Dermis blood vessel endothelial cell (primary cell): Measurements from ENCODE around the gene RRAGC. TPM values are rescaled to one million over a fixed set of nuclear protein-coding genes. Genes with fewer than 3 reads are reported as not detected.
"Not testable (repeated sequence)": the region's sequence is repeated elsewhere in the genome, so short reads cannot be mapped to it uniquely, and the experiment has no call there.

ENCODE experiments used
- DNase-seq: peaks from one replicate; pipeline ENCODE4 v3.0.0; 2010
- total RNA-seq: library from RNA; depleted of rRNA; stranded (reverse); fragments of >200 nt; gene quantifications from 2 replicates; pipeline ENCODE4 v1.2.3, GENCODE V29; 2014

Gene RRAGC
- total RNA-seq, 1 donor from 2014 or later, result 19.7 TPM

DNA sequence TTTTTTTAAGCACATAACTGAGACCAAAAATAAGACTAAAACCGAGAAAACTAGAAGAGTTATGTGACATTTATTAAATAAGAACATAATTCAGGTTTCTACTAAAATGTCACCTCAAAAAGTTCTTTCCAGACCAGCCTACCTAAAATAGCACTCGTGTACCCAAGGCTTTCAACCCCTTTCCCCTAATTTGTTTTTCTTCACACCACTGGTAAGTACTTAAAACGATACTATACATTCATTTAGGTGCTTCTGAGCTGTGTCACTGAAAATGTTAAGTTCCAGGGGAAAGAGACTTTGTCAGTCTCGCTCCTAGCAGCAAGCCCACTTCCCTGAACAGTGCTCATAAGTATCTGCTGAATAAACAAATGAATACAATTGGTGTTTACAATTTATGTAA, 6.8 kb downstream of the RRAGC start:
- DNase-seq, result no peak

DNA sequence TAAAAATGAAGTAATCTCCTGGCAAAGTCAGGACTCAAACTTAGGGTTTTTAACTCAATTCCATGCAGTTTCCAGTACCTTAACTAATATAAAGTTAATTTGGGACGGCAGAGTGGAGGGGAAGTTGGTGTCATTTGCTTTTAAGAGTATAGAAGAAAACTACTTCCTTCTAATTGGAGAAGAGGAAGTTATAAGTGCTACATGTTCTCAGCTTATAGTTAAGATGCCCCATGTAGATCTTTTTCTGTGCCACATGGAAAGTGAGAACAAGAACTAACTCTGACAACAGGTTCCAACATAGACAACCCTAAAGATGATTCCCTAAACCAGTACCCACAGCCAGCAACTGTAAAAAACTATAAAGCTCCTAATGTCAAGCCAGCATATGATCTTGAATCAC, 11.5 kb downstream of the RRAGC start:
- DNase-seq, result no peak

DNA sequence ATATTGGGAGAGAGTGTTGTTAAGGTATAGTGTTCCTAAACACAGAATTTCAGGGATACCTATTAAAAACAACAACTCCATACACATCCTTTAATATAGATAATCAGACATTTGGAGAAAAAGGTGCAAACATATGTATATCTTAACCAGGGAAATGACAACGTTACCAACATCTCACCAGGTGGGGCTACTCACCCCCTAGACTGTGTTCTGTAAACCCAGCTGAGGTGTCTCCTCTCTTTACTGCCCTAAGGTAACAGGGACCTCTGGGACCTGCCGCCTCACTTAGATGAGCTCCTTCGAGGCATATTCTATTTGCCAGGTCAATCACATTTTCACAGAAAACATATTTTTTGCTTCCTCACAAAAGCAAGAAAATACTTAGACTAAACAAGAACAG, 13.4 kb downstream of the RRAGC start:
- DNase-seq, result no peak

DNA sequence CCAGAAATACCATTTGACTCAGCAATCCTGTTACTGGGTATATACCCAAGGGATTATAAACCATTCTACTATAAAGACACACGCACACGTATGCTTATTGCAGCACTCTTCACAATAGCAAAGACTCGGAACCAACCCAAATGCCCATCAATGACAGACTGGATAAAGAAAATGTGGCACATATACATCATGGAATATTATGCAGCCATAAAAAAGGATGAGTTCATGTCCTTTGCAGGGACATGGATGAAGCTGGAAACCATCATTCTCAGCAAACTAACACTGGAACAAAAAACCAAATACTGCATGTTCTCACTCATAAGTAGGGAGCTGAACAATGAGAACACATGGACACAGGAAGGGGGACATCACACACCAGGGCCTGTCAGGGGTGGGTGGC, 14.5 kb downstream of the RRAGC start:
- not testable (repeated sequence) for DNase-seq

DNA sequence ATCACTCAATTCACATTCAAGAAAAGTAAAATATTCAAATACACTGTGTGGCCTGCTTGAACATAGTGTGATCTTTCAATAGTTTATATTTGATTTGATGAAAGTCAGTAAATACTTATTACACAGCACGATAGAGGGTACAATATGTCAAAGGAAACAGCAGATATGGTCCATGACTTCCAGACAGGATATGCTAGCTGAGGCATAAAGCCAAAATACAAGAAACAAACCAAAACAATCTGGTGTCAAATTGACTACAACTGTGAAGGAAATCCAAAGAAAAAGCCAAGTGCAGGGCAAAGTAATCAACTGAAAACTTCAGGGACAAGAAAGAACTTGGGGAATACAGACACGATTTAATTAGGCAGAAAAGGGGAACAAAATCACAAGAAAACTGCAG, 19.3 kb downstream of the RRAGC start:
- DNase-seq, result peak; percentile 49

DNA sequence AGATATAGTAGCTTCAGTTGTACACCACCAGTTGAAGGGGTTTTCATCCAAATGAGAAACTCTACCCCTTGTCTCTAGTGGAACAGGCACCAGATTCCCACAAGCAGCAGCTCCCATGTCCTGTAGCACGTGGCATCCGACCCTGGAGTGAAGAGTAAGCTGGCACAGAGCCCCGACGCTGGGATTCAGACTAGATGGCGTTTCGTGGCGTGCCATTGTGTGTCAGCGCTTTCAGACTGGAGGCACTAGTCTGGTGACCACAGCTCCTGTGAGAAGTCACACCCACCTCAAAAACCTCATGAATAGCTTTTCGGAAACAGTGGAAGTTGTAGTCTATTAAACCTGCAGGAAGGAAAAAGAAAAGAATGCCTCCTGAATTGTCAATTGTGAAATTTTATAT, 20.2 kb downstream of the RRAGC start:
- DNase-seq, result peak; percentile 69

DNA sequence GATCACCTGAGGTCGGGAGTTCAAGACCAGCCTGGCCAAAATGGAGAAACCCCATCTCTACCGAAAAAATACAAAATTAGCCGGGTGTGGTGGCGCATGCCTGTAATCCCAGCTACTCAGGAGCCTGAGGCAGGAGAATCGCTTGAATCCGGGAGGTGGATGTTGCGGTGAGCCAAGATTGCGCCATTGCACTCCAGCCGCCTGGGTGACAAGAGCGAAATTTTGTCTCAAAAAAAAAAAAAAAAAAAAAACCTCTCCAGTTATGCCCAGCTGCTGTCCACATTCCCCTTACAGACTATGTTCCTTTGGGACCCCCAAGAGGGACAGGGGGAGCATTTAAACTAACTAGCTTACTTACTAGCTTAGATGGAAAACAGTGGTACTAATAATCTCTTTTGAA, 23.3 kb downstream of the RRAGC start:
- not testable (repeated sequence) for DNase-seq

DNA sequence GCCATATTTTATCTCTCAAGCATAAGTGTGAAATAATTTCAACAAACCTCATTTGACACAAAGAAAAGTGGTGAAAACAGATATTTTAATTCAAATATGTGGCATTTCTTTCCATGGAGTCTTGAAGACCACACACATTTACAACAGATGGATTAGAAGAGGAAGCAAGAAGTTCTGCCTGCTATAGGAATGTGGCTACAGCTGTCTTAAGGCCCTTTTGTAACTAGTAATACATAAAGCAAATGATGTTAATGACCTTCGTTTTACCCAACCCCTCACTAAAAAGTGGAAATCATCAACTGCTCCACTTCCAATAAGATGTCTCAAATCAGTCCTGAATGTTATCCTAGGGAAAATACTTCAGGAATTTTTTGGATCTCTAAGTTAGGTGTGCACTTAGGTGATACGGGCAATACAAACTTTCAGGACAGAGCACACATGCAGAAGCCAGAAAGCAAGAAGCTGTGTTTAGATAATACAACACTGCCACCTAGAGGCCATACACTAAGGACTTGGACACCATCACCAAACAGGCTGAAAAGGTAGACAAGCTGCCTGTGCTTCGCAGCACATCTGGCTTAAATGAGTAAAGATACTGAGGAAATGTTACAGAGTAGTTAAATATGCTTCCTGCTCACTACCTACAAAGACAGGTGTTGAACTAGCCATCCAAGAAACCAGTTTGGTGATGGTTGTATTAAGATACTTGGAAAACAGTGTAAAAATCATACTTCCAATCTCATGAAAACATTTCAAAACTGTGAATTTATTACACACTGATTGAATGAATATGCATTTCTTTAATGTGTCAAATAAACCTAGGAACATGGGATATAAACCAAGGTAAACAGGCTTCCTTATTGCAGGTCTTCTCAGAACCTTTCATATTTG, 24.4 kb downstream of the RRAGC start:
- DNase-seq, result peak; percentile 93

DNA sequence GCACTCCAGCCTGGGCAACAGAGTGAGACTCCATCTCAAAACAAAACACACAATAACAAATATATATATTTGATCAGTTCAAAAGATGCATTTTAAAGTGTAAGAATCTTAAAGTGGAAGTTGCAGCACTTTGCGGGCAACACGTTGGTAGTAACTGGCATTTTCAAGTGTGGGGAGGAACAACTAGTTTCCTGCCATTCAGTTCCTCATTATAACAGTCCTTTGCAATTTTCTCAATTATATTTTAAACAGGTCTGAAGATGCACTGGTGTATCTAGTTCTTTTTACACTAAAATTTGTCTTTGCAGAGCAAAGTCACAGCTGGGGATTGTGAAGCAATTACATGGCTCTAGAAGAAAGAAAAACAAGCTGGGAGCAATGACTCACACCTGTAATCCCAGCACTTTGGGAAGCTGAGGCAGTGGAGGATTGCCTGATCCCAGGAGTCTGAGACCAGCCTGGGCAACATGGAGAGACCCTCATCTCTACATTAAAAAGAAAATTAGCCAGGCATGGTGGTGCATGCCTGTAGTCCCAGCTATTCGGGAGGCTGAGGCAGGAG, 25.3 kb downstream of the RRAGC start:
- no peak for DNase-seq

DNA sequence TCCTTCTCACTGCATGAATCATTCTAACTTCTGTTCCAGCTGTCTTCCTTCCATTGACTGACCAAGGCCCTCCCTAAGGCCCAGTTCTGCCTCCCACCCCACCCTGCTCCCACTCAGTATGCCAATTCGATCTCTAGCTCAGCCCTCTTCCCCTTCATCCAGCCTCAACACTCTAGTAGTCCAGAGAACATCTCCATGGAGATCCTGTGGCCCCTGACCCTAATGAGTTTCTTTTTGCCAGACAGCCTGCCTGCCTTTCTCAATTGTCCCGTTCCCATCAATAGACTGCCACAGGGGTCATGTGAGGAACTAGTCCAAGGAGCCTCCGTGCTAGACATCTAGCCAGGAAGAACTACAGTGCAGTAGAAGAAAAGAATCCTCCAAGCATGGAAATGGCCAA, 26.4 kb downstream of the RRAGC start:
- no peak for DNase-seq

DNA sequence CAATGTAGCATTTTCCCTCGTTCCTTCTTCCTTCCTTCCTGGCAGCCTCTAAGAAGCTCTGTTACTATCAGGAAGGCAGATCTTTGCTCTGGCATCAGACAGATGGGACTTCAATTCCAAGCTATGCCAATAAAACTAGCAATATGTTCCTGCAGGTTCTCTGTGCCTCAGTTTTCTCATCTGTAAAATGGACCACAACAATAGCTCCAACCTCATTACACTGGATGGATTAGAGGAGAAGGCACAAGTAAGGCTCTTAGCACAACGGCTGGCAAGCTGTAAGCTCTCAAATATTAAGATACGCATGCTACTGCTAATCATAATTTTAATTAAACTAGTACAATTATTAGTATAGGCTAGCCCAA, 27.2 kb downstream of the RRAGC start:
- no peak for DNase-seq

DNA sequence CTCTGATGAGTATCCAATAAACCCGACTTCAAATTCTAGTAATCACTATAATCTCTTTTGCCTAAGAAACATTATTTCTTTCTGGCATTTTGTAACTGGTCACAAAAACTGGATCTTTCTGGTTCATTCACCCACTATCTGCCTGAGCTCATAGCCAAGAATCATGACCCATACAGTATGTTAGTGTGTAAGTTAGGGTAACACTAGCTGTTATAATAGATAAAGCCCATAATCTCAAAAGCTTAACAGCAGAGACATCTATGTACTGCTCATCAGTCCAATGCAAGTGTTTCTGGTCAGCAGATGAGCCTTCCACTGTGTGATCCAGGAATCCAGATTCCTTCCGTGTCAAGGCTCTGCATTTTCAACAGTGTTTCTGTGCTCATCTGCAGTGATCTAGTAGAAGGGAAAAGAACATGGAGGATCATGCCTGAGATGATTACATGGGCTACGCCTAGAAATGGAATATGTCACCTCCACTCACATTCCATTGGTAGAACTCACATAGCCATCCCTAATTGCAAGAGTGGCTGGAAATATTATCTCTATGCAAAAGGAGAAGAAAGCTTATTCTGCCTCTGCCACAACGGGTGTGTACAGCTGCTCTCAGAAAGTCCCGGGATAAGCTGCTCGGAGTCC, 27.7 kb downstream of the RRAGC start:
- DNase-seq, result no peak

DNA sequence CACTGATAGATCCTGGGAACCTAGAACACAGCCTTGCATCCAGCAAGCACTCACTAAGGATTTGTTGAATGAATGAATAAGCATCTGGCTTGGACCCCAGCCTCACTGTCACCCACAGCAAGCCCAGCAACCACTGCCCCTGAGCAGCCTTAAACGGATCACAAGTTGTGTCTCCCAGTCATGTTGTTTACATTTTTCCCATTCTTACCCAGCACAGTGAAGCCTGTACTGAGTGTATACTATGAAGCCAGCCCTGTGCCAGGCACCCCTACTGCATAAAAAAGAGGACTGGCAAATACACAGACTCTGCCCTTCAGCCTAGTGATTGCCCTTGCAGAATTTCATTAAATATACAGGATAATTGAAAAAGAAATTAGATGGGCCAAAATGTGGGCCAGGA, 30.2 kb downstream of the RRAGC start:
- no peak for DNase-seq

DNA sequence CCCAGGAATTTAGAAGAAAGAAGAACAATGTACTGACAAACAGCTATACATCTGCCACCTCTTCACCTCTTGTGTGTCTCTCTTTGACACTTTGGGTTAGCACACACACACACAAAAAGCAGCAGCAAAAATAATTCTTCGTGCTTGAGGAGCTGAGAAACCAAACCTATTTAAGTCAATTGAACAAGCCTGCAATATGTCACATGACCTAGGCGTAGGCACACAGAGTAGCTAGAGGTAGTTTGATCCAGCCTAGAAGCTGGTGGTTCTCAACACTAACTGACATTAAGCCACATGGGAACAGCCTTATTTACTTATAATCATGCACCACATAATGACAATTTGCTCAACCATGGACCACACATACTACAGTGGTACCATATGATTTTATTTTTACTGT, 32.3 kb downstream of the RRAGC start:
- DNase-seq, result no peak

DNA sequence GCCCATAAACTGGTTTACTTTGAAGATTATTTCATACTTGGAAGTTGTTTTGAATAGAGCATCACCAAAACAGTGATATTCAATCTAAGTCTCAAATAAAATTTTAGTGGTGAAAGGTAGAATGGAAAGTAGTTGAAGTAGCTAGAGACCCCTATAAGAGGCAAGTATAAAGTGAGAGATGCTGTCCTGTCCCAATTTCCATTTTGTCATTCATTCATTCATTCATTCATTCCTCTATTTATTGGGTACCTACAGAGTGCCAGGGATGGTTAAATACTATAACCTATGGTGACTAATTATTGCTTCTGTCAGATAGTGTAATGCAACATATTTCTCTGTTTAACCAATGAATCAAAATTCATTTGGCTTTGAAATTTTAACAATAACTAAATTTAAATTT, 32.7 kb downstream of the RRAGC start:
- DNase-seq, result no peak

DNA sequence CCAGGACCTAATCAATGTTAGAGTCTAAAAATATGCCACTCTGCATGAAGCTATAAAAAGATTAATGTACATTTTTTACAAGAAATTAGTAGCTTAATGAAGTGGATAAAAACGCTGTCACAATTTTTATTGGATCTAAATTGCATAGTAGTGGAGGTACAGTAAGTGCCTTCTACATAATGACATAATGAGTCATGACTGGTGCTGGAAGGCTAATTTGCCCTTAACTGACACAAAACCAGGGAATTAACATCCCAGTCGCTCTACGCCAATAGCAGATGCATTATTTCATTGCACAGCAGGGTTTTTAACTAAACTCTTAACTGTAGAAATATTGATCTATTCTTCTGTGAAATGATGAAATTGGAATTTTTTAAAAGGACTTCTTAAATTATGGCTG, 33.3 kb downstream of the RRAGC start:
- DNase-seq, result no peak

DNA sequence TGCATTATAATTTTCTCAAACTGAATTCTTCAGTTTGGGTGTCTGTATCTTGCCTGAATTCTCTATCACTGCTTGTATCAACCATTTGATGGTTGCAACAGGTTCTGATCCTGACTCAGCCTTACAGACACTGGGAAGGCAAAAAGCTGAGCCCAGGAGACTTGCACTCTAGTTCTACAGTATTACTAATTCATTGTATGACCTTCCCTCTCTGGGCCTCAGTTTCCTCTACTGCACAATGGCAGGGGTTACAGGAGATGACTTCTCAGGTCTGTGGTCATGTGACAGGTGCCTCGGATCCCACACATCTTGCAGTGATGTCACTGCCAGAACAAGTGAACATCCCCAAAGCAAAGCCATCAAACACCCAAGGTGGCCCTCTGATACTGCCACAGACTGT, 38.7 kb downstream of the RRAGC start:
- no peak for DNase-seq

DNA sequence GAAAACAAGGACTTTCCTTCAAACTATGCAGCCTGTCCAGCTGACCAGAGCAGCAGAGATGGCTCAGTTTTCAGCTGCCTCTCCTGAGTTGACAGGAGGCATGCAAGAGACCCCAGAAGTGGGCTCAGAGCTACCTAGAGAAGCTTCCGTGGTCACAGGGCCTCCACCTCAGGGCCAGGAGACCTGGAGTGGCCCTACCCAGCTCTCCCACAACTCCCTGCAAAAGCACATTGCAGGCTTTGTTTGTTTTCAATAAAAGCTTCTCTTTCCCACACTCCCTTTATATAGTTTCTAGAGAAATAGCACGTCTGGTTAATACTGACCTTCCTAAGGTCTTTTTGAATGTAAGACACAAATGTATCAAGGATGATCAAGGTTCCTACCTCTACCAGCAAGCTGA, 40.1 kb downstream of the RRAGC start:
- no peak for DNase-seq

DNA sequence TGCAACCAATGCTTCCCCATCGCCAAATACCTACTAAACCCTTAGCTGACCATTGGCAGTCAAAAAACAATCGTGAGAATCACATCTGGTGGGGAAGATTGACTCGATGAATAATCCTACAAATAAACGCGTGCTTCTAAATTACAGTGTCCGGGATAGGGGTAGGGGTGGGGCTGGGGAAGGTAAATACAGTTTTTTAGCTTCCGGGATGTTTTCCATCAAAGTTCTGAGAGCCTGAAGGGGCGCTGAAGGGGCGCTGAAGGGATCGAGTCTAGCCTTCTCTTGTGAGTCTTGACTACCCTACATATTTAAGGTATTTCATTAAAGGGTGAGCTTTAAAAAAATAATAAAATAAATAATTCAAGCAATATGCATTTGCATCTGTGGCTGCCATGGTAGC, 40.5 kb downstream of the RRAGC start:
- no peak for DNase-seq

DNA sequence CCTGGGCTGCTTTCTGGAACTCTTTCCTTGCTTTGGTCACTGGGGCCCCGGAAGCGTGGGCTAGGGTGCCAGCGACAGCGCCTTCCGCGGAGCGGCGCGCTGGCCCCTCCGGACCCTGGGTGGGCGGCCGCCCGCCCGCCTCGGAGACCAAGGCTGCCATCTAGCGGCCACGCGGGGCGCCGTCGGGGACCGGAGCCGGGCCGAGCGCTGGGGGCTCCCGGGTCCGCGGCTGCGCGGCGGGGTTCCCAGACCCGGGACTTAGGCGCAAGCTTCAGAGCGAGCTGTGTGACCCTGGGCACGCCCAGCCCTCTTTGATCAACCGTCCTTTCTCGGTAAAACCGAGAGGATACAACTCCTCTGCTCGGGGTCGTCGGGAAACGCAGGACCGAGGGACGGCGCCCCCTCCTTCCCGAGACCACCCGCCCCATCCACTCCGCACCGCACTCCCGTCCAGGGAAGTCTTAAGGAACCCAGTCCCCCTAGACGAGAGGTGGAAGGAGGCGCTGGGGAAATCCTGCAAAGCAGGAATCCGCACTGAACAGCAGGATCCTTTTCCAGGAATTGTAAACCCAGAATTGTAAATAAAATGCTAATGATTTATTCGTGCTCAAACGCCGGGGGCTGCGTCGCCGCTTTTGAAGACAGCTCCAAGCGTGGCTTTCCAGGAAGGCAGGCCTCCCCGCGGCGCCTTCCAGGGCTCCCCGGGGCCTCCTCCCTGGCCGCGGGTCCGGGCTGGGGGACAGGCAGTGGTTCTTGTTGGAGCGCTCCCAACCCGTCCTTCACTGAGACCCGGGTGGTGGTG, 41.2 kb downstream of the RRAGC start:
- DNase-seq, result peak; percentile 38

DNA sequence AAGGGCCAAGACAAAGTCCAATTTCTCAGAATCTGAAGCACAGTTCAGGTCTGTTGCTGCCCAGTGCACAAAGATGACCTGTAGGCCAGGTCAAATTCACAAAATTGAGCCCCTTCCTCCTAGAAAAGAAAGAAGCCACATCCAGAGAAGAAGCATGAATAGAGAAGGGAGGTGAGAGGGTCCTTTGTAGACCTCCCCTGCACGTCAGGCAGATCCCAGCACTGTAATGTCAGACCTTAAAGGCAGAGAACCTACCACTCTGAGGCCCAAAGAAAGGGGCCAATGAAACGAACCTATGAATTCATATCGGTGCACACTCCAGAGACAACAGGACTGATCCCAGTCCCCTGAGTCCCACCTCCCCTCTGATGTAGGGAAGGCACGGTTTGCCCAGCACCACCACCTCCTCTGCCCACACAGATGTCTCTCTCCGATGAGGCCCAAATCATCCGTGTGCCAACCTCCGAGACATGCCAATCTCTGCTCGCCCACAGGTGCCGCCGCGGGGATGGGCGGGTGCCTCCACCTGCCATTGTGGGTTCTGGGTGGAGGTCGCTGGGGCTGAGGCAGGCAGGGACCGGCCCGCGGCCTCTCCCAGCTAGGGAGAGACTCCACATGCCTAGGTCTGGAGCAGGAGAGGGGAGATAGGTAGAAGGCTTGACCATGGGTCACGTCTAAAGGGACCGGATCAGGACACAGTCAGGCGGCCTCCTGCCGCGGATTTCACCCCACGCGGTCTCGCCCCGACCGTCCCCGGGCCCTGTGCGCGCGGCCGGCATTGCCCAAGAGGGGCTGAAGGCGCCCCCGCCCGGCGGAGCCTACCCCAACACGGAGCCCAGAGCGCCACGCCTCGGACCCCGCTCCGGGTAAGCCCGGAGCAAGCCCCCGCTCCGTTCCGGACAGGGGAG, 42.1 kb downstream of the RRAGC start:
- no peak for DNase-seq
